ENCODE data around the gene SPHK1.

Gene SPHK1

DNA sequence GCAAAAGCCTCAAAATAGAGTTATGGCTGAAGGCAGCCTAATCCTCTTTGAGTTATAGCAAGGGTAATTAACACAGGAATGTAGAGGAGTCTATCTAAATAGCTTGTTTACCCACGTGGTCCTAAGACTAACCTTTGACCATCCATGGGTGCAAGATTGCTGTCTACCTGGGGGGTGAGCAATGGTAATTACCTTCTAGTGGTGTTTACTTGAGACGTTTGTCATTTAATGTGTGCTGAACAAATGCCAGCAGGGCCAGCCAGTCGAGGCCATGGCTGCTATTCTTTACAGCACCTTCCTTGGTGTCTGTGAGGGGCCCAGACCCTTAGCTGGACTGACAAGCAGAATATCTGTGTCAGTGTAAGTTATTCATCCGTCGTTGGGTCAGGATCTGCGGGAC lies 16.8 kb upstream of the SPHK1 start:
- ChIA-PET POLR2A (no interaction called here), CTCF (interaction anchor here (1.6 to 13.3 kb wide), 3 partner anchors 9 to 15 kb away, joined by 3 to 186 read pairs (median 43); partner anchors contain the start of genes PRPSAP1 and SPHK1)
- DNase-seq (ENCODE audit: low read depth, low spot score): no peak
- no peak overlapping the region for H3K4me3 ChIP-seq (ENCODE audit: low read depth, low read length)
- TF ChIP-seq, protein P1, sequence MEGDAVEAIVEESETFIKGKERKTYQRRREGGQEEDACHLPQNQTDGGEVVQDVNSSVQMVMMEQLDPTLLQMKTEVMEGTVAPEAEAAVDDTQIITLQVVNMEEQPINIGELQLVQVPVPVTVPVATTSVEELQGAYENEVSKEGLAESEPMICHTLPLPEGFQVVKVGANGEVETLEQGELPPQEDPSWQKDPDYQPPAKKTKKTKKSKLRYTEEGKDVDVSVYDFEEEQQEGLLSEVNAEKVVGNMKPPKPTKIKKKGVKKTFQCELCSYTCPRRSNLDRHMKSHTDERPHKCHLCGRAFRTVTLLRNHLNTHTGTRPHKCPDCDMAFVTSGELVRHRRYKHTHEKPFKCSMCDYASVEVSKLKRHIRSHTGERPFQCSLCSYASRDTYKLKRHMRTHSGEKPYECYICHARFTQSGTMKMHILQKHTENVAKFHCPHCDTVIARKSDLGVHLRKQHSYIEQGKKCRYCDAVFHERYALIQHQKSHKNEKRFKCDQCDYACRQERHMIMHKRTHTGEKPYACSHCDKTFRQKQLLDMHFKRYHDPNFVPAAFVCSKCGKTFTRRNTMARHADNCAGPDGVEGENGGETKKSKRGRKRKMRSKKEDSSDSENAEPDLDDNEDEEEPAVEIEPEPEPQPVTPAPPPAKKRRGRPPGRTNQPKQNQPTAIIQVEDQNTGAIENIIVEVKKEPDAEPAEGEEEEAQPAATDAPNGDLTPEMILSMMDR (IDR thresholded peaks at IDR 0.05; ENCODE audit: insufficient read depth, low read length, missing control alignments): no peak

DNA sequence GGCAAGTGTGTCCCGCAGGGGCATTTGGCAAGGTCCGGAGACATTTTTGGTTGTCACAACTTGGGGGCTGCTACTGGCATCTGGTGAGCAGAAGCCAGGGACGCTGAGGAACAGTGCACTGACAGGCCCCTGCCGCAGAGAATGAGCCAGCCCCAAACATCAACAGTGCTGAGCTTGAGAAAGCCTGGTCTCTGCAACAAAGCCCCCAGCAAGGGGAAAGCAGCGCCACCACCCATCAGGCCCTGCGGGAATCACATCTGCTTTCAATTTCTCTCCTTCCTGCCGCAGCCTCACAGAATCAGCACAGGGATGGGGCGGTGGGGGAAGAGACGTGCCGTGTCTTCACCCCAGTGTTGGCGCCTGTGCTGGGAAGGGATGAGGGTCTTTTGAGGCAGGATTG lies 15.9 kb upstream of the SPHK1 start:
- no peak for DNase-seq (ENCODE audit: low read depth, low spot score)
- TF ChIP-seq, protein P1 (IDR thresholded peaks at IDR 0.05; ENCODE audit: insufficient read depth, low read length, missing control alignments): peak; percentile 6
- H3K4me3 ChIP-seq (ENCODE audit: low read depth, low read length): peak overlapping the region; percentile 6
- ChIA-PET POLR2A (interaction anchor here (3.4 kb wide), 1 partner anchor 16 kb away, joined by 37 read pairs; the partner anchor contains the start of gene SPHK1), CTCF (interaction anchor here (0.7 to 13.3 kb wide), 7 partner anchors 8 to 71 kb away, joined by 3 to 186 read pairs (median 17); partner anchors contain the start of genes PRPSAP1 and SPHK1)

DNA sequence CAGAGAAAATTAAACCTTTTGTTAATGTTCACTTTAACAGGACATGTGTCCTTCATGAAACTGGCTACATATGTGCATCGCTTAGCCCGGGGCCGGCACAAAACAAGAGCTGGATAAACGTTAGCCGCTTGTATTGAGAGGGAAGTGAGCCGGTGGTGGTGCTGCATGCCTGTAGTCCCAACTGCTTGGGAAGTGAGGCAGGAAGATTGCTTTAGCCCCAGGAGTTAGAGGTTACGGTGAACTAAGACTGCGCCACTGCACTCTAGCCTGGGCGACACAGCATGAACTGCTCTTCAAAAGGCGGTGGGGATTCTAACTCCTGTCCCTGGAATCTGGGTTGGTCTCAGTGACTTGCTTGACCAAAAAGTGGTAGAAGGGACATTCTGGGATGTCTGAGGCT lies 15.0 kb upstream of the SPHK1 start:
- DNase-seq (ENCODE audit: low read depth, low spot score): no peak
- ChIA-PET CTCF (interaction anchor here (0.9 to 13.3 kb wide), 11 partner anchors 11 to 82 kb away, joined by 3 to 186 read pairs (median 11); partner anchors contain the start of genes PRPSAP1 and SPHK1), POLR2A (interaction anchor here (0.5 to 3.4 kb wide), 3 partner anchors 15 to 597 kb away, joined by 3 to 37 read pairs (median 15); partner anchors contain the start of genes PRPSAP1 and SPHK1)
- TF ChIP-seq, protein P1 (IDR thresholded peaks at IDR 0.05; ENCODE audit: insufficient read depth, low read length, missing control alignments): no peak
- peak overlapping the region; percentile 9; the same call in 1 of the 2 replicates for H3K4me3 ChIP-seq (ENCODE audit: low read depth, low read length)

DNA sequence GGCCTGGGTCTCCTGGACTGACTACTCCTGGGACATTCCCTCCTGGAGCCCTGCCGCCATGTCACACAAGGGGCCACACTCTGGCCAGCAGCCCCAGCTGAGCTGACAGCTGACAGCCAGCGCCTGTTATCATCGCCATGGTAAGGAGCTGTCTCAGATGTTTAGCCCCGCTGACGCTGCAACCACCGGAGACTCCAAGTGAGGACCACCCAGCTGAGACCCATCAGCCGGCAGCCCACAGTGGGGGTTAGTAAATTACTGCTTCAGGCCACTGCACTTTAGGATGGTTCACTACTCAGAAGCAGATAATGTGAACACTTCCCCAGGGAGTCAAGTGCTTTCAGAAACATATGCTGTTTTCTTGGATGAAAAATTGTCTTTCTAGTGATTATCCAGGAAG lies 14.6 kb upstream of the SPHK1 start:
- TF ChIP-seq, protein P1 (IDR thresholded peaks at IDR 0.05; ENCODE audit: insufficient read depth, low read length, missing control alignments): no peak
- no peak overlapping the region for H3K4me3 ChIP-seq (ENCODE audit: low read depth, low read length)
- POLR2A ChIA-PET: interaction anchor here (0.5 to 3.4 kb wide), 5 partner anchors 8 to 597 kb away, joined by 3 to 37 read pairs (median 8); partner anchors contain the start of genes PRPSAP1 and SPHK1
- DNase-seq (ENCODE audit: low read depth, low spot score): no peak
- CTCF ChIA-PET: interaction anchor here (0.6 to 13.3 kb wide), 20 partner anchors 11 to 469 kb away, joined by 3 to 186 read pairs (median 6); partner anchors contain the start of genes PRPSAP1 and SPHK1

DNA sequence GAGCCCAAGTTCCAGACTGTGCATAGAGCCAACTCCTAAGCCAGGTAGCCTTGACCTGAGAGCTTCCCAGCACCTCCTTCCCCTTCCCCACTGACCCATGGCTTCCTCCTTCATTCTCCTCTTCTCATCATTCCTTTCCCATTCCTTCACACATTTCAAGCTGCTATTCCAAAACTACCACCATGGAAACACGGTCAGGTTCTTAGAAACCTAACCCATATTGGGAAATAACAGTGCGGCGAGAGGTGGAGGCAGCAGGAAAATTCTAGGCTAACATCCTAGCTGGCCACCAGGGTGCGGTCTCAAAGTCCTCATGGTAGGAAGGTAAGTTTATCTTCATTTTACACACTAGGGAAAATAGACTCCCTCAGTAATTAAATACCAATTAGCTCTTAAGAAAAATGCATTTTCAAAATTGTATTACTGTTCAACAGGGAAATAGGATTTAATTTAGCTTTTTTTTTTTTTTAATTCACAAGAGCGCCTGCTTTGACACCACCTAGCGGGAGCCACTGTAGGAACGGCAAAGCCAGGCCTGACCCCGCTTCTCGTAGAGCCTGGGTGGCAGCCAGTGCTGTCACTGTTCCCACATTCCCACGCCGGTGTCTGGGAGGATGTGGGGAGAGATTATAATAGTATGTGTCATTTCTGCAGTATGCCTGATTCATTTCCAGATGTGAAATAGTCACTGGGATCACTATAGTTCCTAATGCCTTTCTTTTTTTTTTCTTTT lies 14.0 kb upstream of the SPHK1 start:
- H3K4me3 ChIP-seq (ENCODE audit: low read depth, low read length): no peak overlapping the region
- ChIA-PET CTCF (interaction anchor here (0.6 to 13.3 kb wide), 24 partner anchors 12 to 470 kb away, joined by 3 to 186 read pairs (median 5); partner anchors contain the start of genes PRPSAP1 and SPHK1), POLR2A (interaction anchor here (0.6 to 3.4 kb wide), 7 partner anchors 8 to 473 kb away, joined by 3 to 37 read pairs (median 4); partner anchors contain the start of genes PRPSAP1 and SPHK1)
- TF ChIP-seq, protein P1 (IDR thresholded peaks at IDR 0.05; ENCODE audit: insufficient read depth, low read length, missing control alignments): peak; percentile 68
- DNase-seq (ENCODE audit: low read depth, low spot score): peak; percentile 67

Measured in AG04449 (cell line).